GM12891 (cell line): ENCODE measurements around the gene TLN1.

Experiments
- POLR2A ChIP-seq: IDR thresholded peaks from 2 replicates; pipeline ENCODE4 v1.6.1; 2011; ENCODE audit warnings: low read depth, low read length, control low read depth
- POLR2AphosphoS5 ChIP-seq: IDR thresholded peaks from 2 replicates; pipeline ENCODE4 v1.6.1; 2011; ENCODE audit warnings: low read depth, low read length, control low read depth
- POU2F2 ChIP-seq: IDR thresholded peaks from 2 replicates; pipeline ENCODE4 v1.6.1; 2011; ENCODE audit warnings: low read depth, mild to moderate bottlenecking, control low read depth, low read length, moderate library complexity

GRCh38 chr9:35748858-35749514 lies 17.0 kb upstream of the TLN1 start, which contains the start of the genes GBA2 and RGP1:
- TF ChIP-seq POLR2A = no peak; the same call in 1 of the 2 replicates
- TF ChIP-seq POLR2AphosphoS5 = no peak
- no peak for TF ChIP-seq POU2F2
